NCI-H1930 (cell line): ENCODE measurements around the gene TNS3.

Experiments used
- DNase-seq, 2 experiments: peaks; one replicate each; lab custom pipeline; 2025; lab: John Stamatoyannopoulos, UW

The TNS3 gene

GRCh38 chr7:47506382-47507339, 75.2 kb downstream of the TNS3 start:
- no peak for DNase-seq

- DNase-seq, result no peak
Measured at GRCh38 chr7:47505312-47506007, 76.5 kb downstream of the TNS3 start.

GRCh38 chr7:47504551-47505311, 77.2 kb downstream of the TNS3 start:
- DNase-seq, result no peak

- DNase-seq, result no peak
Measured at GRCh38 chr7:47503281-47503680, 78.6 kb downstream of the TNS3 start.

GRCh38 chr7:47502240-47502877, 79.6 kb downstream of the TNS3 start:
- DNase-seq, result no peak

GRCh38 chr7:47501406-47501805, 80.5 kb downstream of the TNS3 start:
- no peak for DNase-seq

- DNase-seq, result no peak
Measured at GRCh38 chr7:47500103-47500563, 81.8 kb downstream of the TNS3 start.

- no peak for DNase-seq
Measured at GRCh38 chr7:47498229-47499056, 83.5 kb downstream of the TNS3 start.

GRCh38 chr7:47497367-47498096, 84.4 kb downstream of the TNS3 start:
- no peak for DNase-seq

GRCh38 chr7:47496666-47497065, 85.2 kb downstream of the TNS3 start:
- DNase-seq, result no peak

- DNase-seq, result no peak
Measured at GRCh38 chr7:47496056-47496665, 85.8 kb downstream of the TNS3 start.

- no peak for DNase-seq
Measured at GRCh38 chr7:47493976-47494911, 87.7 kb downstream of the TNS3 start.

- DNase-seq, result no peak
Measured at GRCh38 chr7:47492716-47493325, 89.1 kb downstream of the TNS3 start.

- DNase-seq, result no peak
Measured at GRCh38 chr7:47490501-47491265, 91.2 kb downstream of the TNS3 start.

- no peak for DNase-seq
Measured at GRCh38 chr7:47489624-47490023, 92.3 kb downstream of the TNS3 start.

GRCh38 chr7:47488969-47489342, 93.0 kb downstream of the TNS3 start:
- DNase-seq, result no peak

- no peak for DNase-seq
Measured at GRCh38 chr7:47488201-47488968, 93.5 kb downstream of the TNS3 start.
